ENCODE results near the gene FRMD4B.
"Not testable (repeated sequence)": the region's sequence is repeated elsewhere in the genome, so short reads cannot be mapped to it uniquely, and the experiment has no call there.

Gene FRMD4B

GRCh38 chr3:69359339-69359893 is 26.5 kb downstream of the FRMD4B start:
- no peak for DNase-seq

DNA sequence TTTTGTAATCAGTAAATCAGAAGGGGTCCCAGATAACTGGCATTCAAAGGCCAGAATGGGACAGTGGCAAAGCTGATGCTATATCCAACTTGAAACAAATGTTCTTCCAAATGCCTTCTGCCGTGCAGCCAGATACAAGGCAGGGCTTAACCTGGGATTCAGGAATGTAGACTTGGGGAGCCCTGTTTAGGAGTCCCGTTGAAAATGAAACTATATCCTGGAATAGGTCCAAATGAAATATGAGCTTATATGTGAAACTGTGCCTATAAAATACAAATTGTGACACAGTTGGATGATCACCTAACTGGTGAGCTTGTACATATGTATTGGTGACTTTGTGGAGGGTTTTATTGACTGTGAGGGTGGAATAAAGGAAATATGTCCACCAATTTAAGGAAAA is 28.7 kb downstream of the FRMD4B start:
- no peak for DNase-seq

GRCh38 chr3:69354948-69355347 is 30.9 kb downstream of the FRMD4B start:
- DNase-seq, result no peak

DNA sequence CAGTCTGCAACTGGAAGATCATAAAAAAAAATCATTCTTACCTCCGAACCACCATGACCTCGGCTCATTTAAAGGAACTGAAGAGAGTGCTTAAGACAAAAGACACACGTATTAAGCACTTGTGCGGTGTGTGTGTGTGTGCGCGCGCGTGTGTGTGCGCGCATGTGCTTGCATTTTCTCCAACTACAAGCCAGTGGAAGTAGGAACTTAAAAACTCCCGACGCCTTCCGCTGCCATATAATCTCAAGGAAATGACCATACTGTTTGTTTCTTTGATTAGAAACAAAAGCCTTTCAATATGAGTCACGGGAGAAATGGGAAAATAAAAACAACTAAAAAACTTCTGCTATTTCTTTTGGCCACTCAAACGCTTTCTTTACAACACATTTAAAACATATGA is 32.4 kb downstream of the FRMD4B start:
- DNase-seq, result no peak

DNA sequence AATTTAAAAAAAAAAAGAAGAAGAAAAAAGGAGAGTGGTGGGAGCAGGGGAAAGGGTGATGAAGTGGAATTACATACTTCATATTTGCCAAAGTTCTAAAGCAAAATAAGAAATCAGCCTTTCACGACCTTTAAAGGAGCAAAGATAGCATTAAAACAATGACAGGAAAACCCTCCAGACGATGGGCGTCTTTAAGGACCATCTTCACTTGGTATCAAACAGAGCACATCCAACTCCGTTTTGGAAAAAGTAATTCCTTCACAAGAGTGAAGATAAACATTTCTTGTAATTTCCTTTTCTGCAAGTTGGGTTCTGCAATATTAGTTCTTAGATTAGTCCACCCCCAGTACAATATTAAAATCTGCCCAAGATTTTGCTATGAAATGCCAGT is 32.8 kb downstream of the FRMD4B start:
- no peak for DNase-seq

DNA sequence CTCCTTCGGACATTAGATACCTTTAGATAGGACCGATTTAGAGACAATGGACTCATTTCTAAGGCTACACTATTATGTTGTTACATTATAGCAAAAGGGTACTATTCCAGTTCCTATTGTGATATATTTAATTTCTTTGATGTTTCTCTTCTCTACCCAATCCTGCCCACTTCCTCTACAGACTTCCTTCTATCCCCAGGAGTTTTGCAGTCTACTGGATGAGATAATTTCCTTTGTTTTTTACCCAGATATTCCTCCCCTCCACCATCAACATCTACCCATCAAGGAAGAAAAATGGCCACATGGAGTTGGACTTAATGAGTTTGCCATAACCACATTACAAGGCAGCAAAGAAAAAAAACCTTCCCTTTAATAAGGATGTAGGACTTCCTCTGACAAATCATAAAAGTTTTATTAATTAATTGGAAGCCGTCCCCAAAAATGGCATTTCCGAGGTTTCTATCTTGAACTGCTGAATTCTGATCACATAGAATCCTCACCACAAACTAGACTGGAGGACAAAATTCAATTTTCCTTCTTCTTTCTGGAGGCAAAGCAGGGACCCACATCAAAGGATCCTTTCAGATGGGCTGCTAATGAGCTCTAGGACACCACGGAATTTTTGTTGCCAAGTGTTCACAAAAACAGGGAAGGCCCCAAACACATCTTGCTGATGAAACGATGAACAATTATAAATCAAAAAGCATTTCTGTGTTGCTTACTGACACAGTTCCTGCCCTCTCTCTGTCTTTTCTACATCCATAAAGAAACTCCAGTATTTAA is 33.4 kb downstream of the FRMD4B start:
- DNase-seq, result no peak

GRCh38 chr3:69343875-69344274 is 42.0 kb downstream of the FRMD4B start:
- DNase-seq, result no peak

DNA sequence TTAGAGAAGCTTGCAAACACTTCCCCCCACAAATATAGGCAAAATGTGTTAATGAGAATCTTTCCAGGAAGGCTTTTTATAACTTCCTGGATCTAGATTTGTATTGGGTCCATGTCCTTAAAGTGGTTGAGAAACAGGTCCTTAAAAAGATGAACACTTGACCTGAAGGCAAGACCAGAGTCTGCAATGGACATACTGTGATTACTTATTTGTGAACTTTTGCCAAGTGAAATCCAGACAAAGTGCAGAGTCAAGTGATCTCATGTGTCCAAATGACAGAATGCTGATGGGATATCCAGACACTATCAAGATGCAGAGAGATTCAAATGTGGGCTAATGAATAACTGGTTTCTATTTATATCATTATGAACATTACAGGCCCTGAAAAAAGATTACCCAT is 43.8 kb downstream of the FRMD4B start:
- DNase-seq, result no peak

- DNase-seq, result no peak
These were observed 46.1 kb downstream of the FRMD4B start for GRCh38 chr3:69339760-69340159.

GRCh38 chr3:69338911-69339310 is 47.0 kb downstream of the FRMD4B start:
- DNase-seq, result no peak

DNA sequence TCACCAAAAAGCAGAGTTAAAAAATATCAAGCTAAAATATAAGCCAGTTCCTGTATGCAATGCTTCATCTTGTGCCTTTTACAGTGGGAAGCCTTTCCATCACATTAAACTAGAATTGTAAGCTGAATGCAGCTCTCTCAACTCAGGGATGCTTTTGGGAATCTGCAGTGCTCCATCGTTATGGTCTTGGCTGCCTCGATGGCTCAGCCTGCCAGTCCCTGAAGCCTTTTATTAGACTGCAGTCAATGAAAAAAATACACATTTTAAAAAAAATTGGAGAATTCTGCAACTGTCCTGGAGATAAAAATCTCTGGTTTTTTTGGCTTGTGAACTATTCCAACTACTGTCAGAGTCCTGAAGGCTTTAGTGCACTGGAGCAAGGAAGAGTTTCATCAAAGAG is 53.0 kb downstream of the FRMD4B start:
- no peak for DNase-seq

DNA sequence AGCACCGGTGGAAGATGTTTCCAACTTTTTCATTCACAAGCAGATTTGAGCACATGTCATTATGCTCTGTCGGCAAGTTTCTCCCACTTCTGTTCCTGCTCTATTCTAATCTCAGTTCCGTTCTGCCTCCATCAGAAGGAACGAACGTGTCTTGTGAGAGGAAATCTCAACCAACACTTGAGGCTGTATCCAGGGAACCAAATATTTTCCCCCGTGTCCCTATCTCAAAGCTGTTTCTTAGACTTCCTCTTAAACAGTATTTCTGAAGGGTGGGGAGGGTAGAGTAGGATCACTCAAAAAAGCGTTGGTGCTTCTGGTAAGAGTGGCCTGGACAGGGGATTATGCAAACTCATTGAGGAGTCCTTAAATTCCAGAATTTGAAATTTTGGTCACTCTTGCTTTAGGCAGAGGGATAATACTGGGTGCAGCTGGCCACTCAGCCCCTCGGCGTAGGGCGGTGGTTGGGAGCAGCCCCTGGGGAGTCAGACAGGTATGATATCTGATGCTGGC is 54.9 kb downstream of the FRMD4B start:
- no peak for DNase-seq

DNA sequence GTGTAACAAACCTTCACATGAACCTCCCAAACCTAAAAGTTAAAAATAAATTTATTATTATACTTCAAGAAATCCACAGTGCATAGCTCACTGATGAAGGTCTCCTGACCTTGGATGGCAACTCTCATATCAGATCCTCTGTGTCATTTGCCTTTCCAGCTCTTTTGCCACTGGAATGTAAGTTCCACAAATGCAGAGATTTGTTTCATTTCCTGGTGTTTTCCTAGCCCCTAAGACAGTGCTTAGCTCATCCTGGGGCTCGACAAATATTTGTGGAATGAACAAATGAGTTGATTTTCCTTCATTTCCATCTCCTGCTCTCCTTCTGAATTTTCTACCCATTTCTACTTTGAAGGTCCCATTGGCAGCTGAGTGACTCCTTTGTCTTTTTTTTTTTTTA is 56.0 kb downstream of the FRMD4B start:
- DNase-seq, result no peak

GRCh38 chr3:69328963-69329302 is 57.0 kb downstream of the FRMD4B start:
- DNase-seq, result no peak

GRCh38 chr3:69328103-69328962 is 57.6 kb downstream of the FRMD4B start:
- no peak for DNase-seq

GRCh38 chr3:69326855-69327300 is 59.0 kb downstream of the FRMD4B start:
- peak; percentile 45 to 59 for DNase-seq

DNA sequence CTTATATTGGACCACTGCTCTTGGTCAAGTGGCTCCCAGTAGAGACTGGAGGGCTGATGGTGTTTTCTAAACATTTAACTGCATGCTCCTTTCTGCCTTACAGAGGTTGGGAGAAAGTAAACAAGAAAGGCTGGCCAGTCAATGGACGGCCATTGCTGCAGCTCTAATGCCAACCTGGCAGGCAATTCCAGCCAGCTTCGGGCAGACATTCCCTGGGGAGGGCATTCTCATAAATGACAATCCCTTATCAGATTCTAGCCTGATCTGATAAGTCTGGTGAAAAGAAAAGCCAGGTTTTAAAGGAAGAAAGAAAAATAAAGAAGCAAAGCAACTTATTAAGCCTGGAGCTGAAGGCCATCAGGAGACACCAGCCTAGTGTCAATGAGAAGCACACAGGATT is 60.7 kb downstream of the FRMD4B start:
- no peak for DNase-seq

- DNase-seq, result no peak
These were observed 61.4 kb downstream of the FRMD4B start for GRCh38 chr3:69324362-69325025.

- no peak for DNase-seq
These were observed 61.9 kb downstream of the FRMD4B start for GRCh38 chr3:69323941-69324340.

- DNase-seq, result not testable (repeated sequence)
These were observed 63.4 kb downstream of the FRMD4B start for GRCh38 chr3:69322512-69322911.

DNA sequence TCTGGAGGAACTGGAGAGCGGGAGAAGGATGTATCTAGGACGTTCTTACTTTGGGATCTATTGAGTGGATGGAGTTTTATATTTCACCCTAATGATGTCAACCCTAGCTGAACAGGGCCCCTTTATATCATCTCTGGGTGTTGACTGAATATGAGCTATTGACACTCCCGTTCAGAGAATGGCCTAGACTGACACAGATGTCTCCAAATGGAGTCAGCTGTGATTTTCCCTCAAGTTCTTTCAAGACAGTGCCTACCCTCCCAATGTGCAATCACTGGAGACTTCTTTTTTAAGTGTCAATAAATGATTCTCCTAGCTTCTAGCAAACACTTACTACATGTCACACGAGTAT is 63.8 kb downstream of the FRMD4B start:
- DNase-seq, result no peak

DNA sequence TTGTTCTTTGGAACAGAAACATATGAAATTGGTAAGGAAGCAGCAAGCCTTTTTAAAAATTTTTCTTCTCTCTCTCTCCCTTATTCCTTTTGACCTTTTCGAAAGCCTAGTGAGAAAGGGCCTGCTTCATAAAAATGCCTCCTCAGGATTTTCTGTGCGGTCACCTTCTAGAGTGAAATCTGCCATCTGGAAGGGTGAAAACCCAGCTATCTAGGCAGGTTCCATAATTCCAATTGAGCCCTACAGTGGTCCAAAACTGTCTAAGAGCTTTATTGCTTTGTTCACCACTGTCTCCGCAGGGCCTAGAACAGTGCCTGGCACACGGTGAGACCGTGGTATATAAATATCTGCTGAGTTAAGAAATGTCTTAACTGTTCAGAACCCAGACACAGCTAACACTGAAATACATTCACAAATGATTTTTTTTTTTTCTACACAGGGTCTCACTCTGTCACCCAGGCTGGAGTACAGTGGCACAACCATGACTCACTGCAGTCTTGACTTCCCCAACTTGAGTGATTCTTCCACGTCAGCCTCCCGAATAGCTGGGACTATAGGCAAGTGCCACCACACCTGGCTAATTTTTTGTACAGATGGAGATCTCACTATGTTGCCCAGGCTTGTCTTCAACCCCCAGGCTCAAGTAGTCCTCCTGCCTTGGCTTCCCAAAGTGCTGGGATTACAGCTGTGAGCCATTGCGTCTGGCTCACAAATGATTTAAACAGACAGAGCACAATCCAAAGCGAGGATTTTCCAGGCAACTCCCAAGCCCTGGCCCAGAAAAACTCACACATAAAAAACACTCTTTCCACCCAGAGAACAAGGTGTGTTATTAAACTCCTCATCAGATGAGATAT is 64.4 kb downstream of the FRMD4B start:
- no peak for DNase-seq

Data from activated CD4-positive, alpha-beta T cell treated with anti-CD3 and anti-CD28 coated beads, Interleukin-2, amount 50 U/mL, for 4 hours (primary cell).